GM18505 (cell line): ENCODE data around the gene IGSF10.

Experiments
- ATAC-seq: cut with Tn5 transposase; IDR thresholded peaks from one replicate; pipeline ENCODE4 v1.9.1; 2021; ENCODE audit not compliant: unreplicated experiment
- POLR2A ChIP-seq: IDR thresholded peaks from 4 replicates; pipeline ENCODE4 v1.6.1; 2011; ENCODE audit warnings: borderline replicate concordance; ENCODE audit not compliant: insufficient read depth, insufficient read length; ENCODE audit errors: extremely low read depth

The IGSF10 gene

DNA sequence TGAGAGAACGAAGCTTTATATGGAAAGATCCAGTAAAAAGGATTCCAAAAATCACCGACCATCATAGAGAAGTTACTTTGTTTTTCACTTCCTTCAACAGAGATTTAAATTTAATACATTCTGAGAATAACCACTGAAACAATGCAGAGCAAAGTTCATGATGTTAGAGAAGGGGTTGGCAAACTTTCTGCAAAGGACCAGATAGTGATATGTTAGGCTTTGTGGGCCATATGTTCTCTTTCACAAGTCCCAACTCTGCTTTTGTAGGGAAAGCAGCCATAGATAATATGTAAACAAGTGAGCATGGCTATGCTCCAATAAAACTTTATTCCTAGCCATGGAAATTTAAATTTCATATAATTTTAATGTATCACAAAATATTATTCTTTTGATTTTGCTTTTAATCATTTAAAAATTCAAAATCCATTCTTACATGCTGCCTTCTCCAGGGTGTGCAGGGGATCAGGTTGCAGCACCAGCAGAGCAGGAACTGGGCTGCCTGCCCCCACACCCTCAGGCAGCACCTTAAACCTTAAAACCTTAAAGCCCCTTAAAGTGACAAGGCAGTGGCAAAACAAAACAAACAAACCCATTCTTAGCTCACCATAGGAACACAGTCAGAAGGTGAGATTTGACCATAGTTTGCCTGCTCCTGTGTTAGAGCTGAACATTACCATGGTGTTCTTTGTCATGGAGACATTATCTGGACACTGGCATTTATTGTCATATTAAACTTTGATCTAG is 16.9 kb upstream of the IGSF10 start:
- TF ChIP-seq POLR2A = no peak
- ATAC-seq = no peak

DNA sequence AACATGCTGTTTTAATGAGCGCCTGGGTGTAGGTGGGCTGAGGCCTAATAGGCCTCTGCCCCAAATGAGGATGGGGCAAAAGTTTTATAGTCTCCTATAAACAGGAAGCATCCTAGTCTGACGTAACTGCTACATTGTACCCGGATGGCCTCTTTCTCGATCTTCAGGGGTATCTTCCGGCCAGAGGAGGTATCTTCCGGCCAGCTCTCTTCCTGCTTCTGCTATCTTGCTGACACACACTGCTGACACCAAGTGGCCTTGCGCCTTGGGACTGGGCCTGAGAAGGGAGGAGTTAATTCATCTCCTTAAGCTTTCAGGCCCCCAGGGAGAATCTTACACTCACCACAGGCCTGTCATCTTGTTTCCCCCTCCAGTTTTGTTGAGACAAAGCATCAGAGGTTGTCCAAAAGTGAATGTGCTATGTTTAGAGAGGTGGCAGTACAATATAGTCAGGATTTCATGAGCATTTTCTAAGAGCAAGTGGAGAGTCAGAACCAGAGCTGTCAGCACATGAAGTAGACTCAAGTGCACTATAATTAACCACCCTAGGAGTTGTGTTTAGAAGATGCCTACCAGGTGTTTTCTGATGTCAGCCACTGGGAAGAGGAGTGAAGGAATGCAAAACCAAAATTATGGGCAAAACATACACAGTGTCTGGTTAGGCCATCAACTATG is 15.6 kb upstream of the IGSF10 start:
- TF ChIP-seq POLR2A = no peak
- ATAC-seq = no peak

DNA sequence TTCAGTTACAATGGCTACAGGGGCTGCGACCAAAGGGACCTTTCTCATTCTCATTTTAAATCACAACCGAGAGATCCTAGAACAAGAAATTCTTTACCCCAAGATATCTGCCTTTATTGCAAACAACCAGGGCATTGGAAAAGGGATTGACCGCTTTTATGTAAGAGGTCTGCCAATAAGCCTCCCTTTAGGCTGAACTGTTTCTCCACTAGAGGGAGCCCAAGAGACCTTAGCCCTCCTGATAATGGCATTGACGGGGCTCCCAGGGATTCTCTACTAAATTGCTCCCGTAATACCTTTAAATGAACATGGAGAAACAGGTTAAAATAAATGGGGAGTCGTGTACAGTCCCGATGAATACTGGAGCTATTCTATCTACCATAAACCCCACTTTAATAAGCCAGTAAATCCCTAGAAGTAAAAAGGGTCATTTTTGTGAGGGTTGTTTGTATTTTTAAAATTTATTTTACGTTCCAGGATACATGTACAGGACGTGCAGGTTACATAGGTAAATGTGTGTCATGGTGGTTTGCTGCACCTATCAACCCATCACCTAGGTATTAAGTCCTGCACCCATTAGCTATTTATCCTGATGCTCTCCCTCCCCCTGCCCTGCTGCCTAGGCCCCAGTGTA is 7.5 kb upstream of the IGSF10 start:
- no peak for ATAC-seq
- TF ChIP-seq POLR2A = no peak

GRCh38 chr3:151467069-151467468 is 6.2 kb upstream of the IGSF10 start:
- no peak for ATAC-seq
- no peak for TF ChIP-seq POLR2A

DNA sequence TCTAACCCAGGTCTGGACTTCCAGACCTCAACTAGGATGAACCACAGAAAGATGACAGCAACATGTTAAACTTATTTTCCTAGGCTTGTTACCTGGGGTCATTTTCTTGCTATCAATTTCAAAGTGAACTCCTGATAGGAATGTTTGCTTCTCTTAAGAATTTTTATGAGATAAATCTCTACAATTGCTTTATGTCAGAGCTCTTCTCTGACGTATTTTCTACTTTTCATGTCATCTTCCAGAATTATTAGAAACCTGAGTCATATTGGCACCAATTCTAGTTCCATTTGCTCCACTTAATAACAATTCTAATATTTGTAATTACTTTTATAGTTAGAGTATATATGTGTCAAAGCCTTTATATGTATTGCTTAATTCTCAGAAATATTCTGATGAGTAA is 2.1 kb upstream of the IGSF10 start:
- TF ChIP-seq POLR2A = no peak
- ATAC-seq = no peak

DNA sequence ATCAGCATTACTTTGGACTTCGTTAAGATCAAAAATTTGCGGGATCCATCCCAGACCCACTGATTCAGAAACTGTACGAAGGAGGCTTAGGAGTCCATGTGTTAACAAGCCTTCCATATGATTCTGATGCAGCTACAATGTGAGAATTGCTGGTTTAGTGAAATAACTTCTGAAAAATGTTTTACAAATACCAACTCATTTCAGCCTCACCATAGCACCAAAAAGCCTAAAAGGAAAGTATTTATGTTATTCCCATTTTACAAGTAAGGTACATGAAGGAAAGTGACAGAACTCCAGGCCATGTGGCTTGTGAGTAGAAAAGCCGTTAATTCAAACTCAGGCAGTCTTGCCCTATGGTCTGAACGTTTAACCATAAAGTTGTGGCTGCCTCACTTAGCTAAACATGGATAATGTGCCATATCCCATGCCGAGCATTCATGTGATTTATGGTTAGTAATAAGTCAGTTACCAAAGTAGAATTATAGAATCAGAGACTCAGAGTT is 1.5 kb upstream of the IGSF10 start:
- no peak for ATAC-seq
- TF ChIP-seq POLR2A = no peak

- no peak for TF ChIP-seq POLR2A
- no peak for ATAC-seq
Measured at GRCh38 chr3:151460228-151460627, 633 bp downstream of the IGSF10 start.

- TF ChIP-seq POLR2A = no peak
- no peak for ATAC-seq
Measured at GRCh38 chr3:151459358-151459757, 1.5 kb downstream of the IGSF10 start.

DNA sequence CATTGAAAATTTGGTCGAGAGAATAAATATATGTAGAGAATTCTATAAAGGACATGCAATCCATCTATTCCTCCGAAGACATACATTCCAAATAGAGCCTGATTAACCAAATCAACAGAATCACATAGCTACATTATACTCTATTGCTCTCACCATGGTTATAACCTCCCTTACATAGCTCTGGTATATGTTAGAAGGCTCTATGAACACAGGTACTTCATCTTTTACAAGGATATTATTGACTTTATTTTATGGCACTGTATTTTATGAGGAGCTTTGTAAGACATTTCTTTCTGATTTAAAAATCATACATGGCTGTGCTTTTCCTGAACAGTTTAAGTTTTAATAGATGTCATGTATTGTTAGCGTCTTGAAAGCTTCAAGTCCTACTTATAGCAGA is 4.8 kb downstream of the IGSF10 start:
- TF ChIP-seq POLR2A = no peak
- no peak for ATAC-seq

DNA sequence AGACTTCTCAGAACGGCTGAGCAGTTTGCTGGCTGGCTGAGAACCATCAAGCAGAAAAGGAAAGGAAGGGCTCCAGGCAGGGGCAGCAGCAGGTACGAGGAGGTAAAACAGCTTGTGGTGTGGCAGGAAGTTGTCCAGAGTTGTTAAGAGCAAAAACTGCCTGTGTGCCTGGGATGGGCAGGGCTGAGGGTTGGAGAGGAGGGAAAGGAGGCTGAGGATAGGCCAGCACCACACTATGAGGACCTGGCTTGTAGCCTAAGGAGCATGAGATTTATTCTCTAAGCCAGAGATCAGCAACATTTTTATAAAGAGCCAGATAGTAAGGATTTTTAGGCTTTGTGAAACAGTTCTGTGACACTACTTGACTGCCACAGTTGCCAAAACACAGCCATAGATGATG is 8.0 kb downstream of the IGSF10 start:
- TF ChIP-seq POLR2A = no peak
- no peak for ATAC-seq

GRCh38 chr3:151452368-151452767 is 8.5 kb downstream of the IGSF10 start:
- no peak for TF ChIP-seq POLR2A
- ATAC-seq = no peak

DNA sequence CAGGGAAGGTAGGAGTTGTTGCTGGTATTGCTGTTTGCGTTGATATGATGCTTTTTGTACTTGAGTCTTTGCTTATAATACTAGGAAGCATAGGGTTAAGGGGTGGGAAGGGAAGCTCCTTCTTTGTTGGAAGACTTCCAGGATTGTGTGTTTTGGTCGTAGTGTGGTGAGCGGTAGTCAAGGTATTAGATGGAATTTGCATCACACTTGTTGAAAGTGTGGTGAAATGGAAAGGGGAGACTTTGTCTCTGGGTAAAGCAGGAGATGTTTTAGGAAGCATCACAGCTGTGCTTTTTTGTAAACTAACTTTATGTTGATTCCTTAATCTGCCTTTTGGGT is 14.9 kb downstream of the IGSF10 start:
- no peak for ATAC-seq
- TF ChIP-seq POLR2A = no peak

- ATAC-seq = no peak
- TF ChIP-seq POLR2A = no peak
Measured at GRCh38 chr3:151445273-151446001, 15.4 kb downstream of the IGSF10 start.
